HepG2 (cell line): Measurements from ENCODE around the gene SLC22A23. TPM values are rescaled to one million over a fixed set of nuclear protein-coding genes. Genes with fewer than 3 reads are reported as not detected.

Experiments
- ARID5B ChIP-seq: IDR thresholded peaks from 2 replicates; pipeline ENCODE4 v1.4.0; 2020; ENCODE audit warnings: mild to moderate bottlenecking, missing genetic modification reagents
- FOXK2 ChIP-seq: fragments of 450-650 bp; IDR thresholded peaks from 2 replicates; pipeline ENCODE4 v1.6.1; 2016
- GLI4 ChIP-seq: sonication (generic); formaldehyde crosslinking; IDR thresholded peaks from 2 replicates; pipeline ENCODE4 v1.5.1; 2020; ENCODE audit warnings: missing genetic modification reagents, mild to moderate bottlenecking, moderate library complexity, borderline replicate concordance
- HDAC2 ChIP-seq: sonication (generic); formaldehyde crosslinking; IDR thresholded peaks from 2 replicates; pipeline ENCODE4 v1.4.0; 2020; ENCODE audit warnings: missing genetic modification reagents
- KLF16 ChIP-seq, 2 experiments: sonication (generic) in 1 of 2; formaldehyde crosslinking in 1 of 2; IDR thresholded peaks; 2 replicates each; pipeline versions ENCODE4 v1.6.1 to v1.8.0; 2016 to 2023; ENCODE audit warnings: missing genetic modification reagents in 2 of 2, missing compliant biosample characterization in 1 of 2
- MBD4 ChIP-seq: IDR thresholded peaks from 2 replicates; pipeline ENCODE4 v1.6.1; 2012; ENCODE audit warnings: low read length, inconsistent platforms, borderline replicate concordance
- MEF2D ChIP-seq: sonication (generic); formaldehyde crosslinking; IDR thresholded peaks from 2 replicates; pipeline ENCODE4 v1.5.1; 2020; ENCODE audit warnings: mild to moderate bottlenecking, missing genetic modification reagents
- NAIF1 ChIP-seq: sonication (generic); formaldehyde crosslinking; IDR thresholded peaks from 2 replicates; pipeline ENCODE4 v1.5.0; 2020; ENCODE audit warnings: mild to moderate bottlenecking, missing genetic modification reagents, borderline replicate concordance
- REL ChIP-seq: sonication (generic); formaldehyde crosslinking; conservative IDR thresholded peaks from 2 replicates; pipeline ENCODE4 v1.8.0; 2022; ENCODE audit warnings: mild to moderate bottlenecking, missing genetic modification reagents, moderate library complexity
- RNF2 ChIP-seq: fragments of 450-650 bp; conservative IDR thresholded peaks from 2 replicates; pipeline ENCODE4 v1.6.1; 2016; ENCODE audit warnings: low read depth
- SALL1 ChIP-seq: sonication (generic); formaldehyde crosslinking; IDR thresholded peaks from 2 replicates; pipeline ENCODE4 v1.8.0; 2022; ENCODE audit warnings: mild to moderate bottlenecking, missing genetic modification reagents
- TAF1 ChIP-seq: sonication (generic); formaldehyde crosslinking; IDR thresholded peaks from 2 replicates; pipeline ENCODE4 v1.4.0; 2020; ENCODE audit warnings: missing genetic modification reagents
- TBX3 ChIP-seq: fragments of 450-650 bp; IDR thresholded peaks from 2 replicates; pipeline ENCODE4 v1.6.1; 2017; ENCODE audit warnings: antibody characterized with exemption, mild to moderate bottlenecking, inconsistent platforms, borderline replicate concordance
- YEATS4 ChIP-seq: sonication (generic); formaldehyde crosslinking; IDR thresholded peaks from 2 replicates; pipeline ENCODE4 v1.4.0; 2020; ENCODE audit warnings: missing genetic modification reagents, borderline replicate concordance
- ZEB1 ChIP-seq: IDR thresholded peaks from 2 replicates; pipeline ENCODE4 v1.6.1; 2012; ENCODE audit warnings: mild to moderate bottlenecking, low read depth, inconsistent platforms; ENCODE audit not compliant: insufficient replicate concordance
- ZFP36L1 ChIP-seq: sonication (generic); formaldehyde crosslinking; IDR thresholded peaks from 2 replicates; pipeline ENCODE4 v1.8.0; 2022; ENCODE audit warnings: mild to moderate bottlenecking, missing genetic modification reagents, moderate library complexity
- ZMYM3 ChIP-seq: sonication (generic); formaldehyde crosslinking; IDR thresholded peaks from 2 replicates; pipeline ENCODE4 v1.5.1; 2020; ENCODE audit warnings: mild to moderate bottlenecking, missing genetic modification reagents
- ZNF12 ChIP-seq: sonication (generic); formaldehyde crosslinking; IDR thresholded peaks from 2 replicates; pipeline ENCODE4 v1.5.0; 2020; ENCODE audit warnings: missing genetic modification reagents
- ZNF274 ChIP-seq: sonication (generic); formaldehyde crosslinking; IDR thresholded peaks from 2 replicates; pipeline ENCODE4 v1.5.1; 2020; ENCODE audit warnings: mild to moderate bottlenecking, missing genetic modification reagents
- ZNF280D ChIP-seq: sonication (generic); formaldehyde crosslinking; IDR thresholded peaks from 2 replicates; pipeline ENCODE4 v1.5.1; 2020; ENCODE audit warnings: mild to moderate bottlenecking, missing genetic modification reagents
- ZNF597 ChIP-seq: sonication (generic); formaldehyde crosslinking; IDR thresholded peaks from 2 replicates; pipeline ENCODE4 v1.5.0; 2020; ENCODE audit warnings: missing genetic modification reagents
- ZNF83 ChIP-seq: sonication (generic); formaldehyde crosslinking; IDR thresholded peaks from 2 replicates; pipeline ENCODE4 v1.4.0; 2020; ENCODE audit warnings: missing genetic modification reagents, mild to moderate bottlenecking, borderline replicate concordance
- polyA plus RNA-seq, 8 experiments: library from polyadenylated mRNA; depleted of rRNA in 3 of 8; stranded (reverse) in 7 of 8; unstranded in 1 of 8; fragments of >200 nt; fragmentation: Illumina TruSeq in 4 of 8; extraction: Trizol in 4 of 8; gene quantifications; 2 replicates each; pipeline versions ENCODE4 v1.2.1 to v1.2.3, GENCODE V29; 2011 to 2016; ENCODE audit warnings: low read depth in 4 of 8, missing spikeins in 1 of 8, mixed read lengths in 1 of 8; ENCODE audit not compliant: insufficient read depth in 1 of 8
- total RNA-seq, 5 experiments: library from RNA; depleted of rRNA; stranded (reverse); fragments of >200 nt; fragmentation: Illumina TruSeq; extraction: Trizol; gene quantifications; 2 replicates each; pipeline ENCODE4 v1.2.3, GENCODE V29; 2016; ENCODE audit warnings: low read depth in 1 of 5

SLC22A23 gene
- total and polyA plus RNA-seq, 2 of the 13 experiments (the other 11 are each of a cell fraction or from before 2014, with no cell fraction given): 11.8 to 17.5 TPM

- TF ChIP-seq ZFP36L1 (peak; percentile 71; the same call in 1 of the 2 replicates), KLF16 (CRISPR knock-in tag; IDR thresholded peaks at IDR 0.05) (peak in 1 of 2 experiments; percentile 97; a peak in 2 of 4 replicates), YEATS4 (CRISPR knock-in tag) (peak; percentile 66; the same call in 1 of the 2 replicates), ZNF83 (CRISPR knock-in tag) (no peak), ZEB1 (peak; percentile 98), RNF2 (no peak), MBD4 (no peak; the same call in 1 of the 2 replicates), ZNF597 (CRISPR knock-in tag) (no peak), SALL1 (CRISPR knock-in tag) (peak; percentile 100), NAIF1 (CRISPR knock-in tag) (peak; percentile 90; the same call in 1 of the 2 replicates), REL (CRISPR knock-in tag) (no peak), ZNF12 (CRISPR knock-in tag) (peak; percentile 86), TBX3 (peak; percentile 79; the same call in 1 of the 2 replicates), ZNF274 (CRISPR knock-in tag) (0 out of 2 replicates have a peak, but pooled peaks have one; percentile 30), ARID5B (CRISPR knock-in tag) (peak; percentile 98), MEF2D (CRISPR knock-in tag) (peak; percentile 98), HDAC2 (CRISPR knock-in tag) (peak; percentile 99), GLI4 (CRISPR knock-in tag) (no peak; the same call in 1 of the 2 replicates), TAF1 (CRISPR knock-in tag) (peak; percentile 74; the same call in 1 of the 2 replicates), FOXK2 (peak; percentile 96), ZMYM3 (peak; percentile 84), ZNF280D (CRISPR knock-in tag) (peak; percentile 93)
These were observed 53.3 kb downstream of the SLC22A23 start (continued) for GRCh38 chr6:3403238-3404173.
